Loucy (cell line): Measurements from ENCODE around the gene CYP46A1.

Experiments
- H2AFZ ChIP-seq: fragments of 200-600 bp; sonication (generic); 2 replicates; pipeline ENCODE4 v1.6.0; 2016; ENCODE audit warnings: antibody characterized with exemption, mild to moderate bottlenecking, low read length, moderate library complexity
- H3F3A ChIP-seq: fragments of 200-600 bp; 2 replicates; pipeline ENCODE4 v1.6.0; 2016; ENCODE audit warnings: antibody characterized with exemption, low read depth, mild to moderate bottlenecking
- H3K27me3 ChIP-seq: fragments of 200-600 bp; sonication (generic); 2 replicates; pipeline ENCODE4 v1.6.1; 2014; ENCODE audit warnings: low read length, mild to moderate bottlenecking; ENCODE audit not compliant: insufficient read depth, poor library complexity, severe bottlenecking
- H3K36me3 ChIP-seq: fragments of 200-600 bp; sonication (generic); 2 replicates; pipeline ENCODE4 v1.6.1; 2016; ENCODE audit warnings: low read length; ENCODE audit not compliant: insufficient read depth
- H3K4me1 ChIP-seq: fragments of 200-600 bp; sonication (generic); 2 replicates; pipeline ENCODE4 v1.5.1; 2014; ENCODE audit warnings: low read length, mild to moderate bottlenecking; ENCODE audit not compliant: insufficient read depth, poor library complexity, severe bottlenecking
- H3K4me2 ChIP-seq: fragments of 200-600 bp; sonication (generic); 2 replicates; pipeline ENCODE4 v1.6.0; 2014; ENCODE audit warnings: antibody characterized with exemption, low read length, low read depth, mild to moderate bottlenecking; ENCODE audit not compliant: poor library complexity, severe bottlenecking
- H3K4me3 ChIP-seq: fragments of 200-600 bp; sonication (generic); 2 replicates; pipeline ENCODE4 v1.5.1; 2014; ENCODE audit warnings: low read length, mild to moderate bottlenecking, mixed read lengths; ENCODE audit not compliant: poor library complexity, severe bottlenecking
- H3K79me2 ChIP-seq: fragments of 200-600 bp; sonication (generic); 2 replicates; pipeline ENCODE4 v1.6.1; 2014; ENCODE audit warnings: low read length; ENCODE audit not compliant: insufficient read depth
- H3K9ac ChIP-seq: fragments of 200-600 bp; sonication (generic); 2 replicates; pipeline ENCODE4 v1.6.0; 2014; ENCODE audit warnings: mild to moderate bottlenecking, low read depth, low read length, moderate library complexity; ENCODE audit not compliant: poor library complexity, severe bottlenecking
- H3K9me2 ChIP-seq: fragments of 200-600 bp; sonication (generic); replicated peaks from 2 replicates; pipeline ENCODE4 v1.6.1; 2016; ENCODE audit warnings: low read depth, low read length, mixed read lengths
- H3K9me3 ChIP-seq: fragments of 200-600 bp; sonication (generic); 2 replicates; pipeline ENCODE4 v1.6.1; 2014; ENCODE audit warnings: mild to moderate bottlenecking, antibody characterized with exemption, low read length, low read depth; ENCODE audit not compliant: insufficient read depth
- H4K20me1 ChIP-seq: fragments of 200-600 bp; sonication (generic); 2 replicates; pipeline ENCODE4 v1.6.0; 2014; ENCODE audit warnings: antibody characterized with exemption, low read length, mild to moderate bottlenecking; ENCODE audit not compliant: insufficient read depth, poor library complexity, severe bottlenecking
- EZH2phosphoT487 ChIP-seq: fragments of 200-600 bp; IDR thresholded peaks from 2 replicates; pipeline ENCODE4 v1.6.1; 2018; ENCODE audit warnings: antibody characterized with exemption, mild to moderate bottlenecking, moderate library complexity, borderline replicate concordance
- TF ChIP-seq, protein P1 (sequence below): fragments of 200-600 bp; sonication (generic); conservative IDR thresholded peaks from 2 replicates; pipeline ENCODE4 v1.5.1; 2014; ENCODE audit warnings: mild to moderate bottlenecking, antibody characterized with exemption, low read length

CYP46A1 gene

DNA sequence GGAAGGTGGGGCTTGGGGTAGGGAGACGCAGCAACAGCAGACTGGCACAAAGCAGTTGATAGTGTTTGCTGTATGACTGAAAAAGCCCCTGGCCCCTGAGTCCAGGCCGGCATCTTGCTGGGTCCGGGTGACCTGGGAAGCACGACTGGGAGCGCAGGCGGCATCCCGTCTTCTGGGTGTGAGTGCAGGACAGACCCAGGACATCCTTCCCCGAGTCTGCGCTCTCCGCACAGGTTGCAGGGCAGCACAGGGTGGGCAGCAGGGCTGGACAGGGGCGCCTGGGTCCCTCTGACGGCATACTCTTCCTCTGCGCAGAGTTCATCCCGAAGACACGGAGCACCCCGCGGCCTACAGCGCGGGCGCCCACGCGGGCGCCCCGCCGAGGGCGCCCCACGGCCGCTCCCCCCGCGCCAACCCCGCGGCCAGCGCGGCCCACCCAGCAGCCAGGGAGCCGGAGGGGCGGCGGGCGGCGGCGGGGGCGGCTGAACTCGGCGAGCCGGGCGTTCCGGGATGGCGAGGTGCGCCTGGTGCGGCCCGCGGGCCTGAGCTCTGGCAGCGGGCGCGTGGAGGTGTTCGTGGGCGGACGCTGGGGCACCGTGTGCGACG is 9.2 kb upstream of the CYP46A1 start:
- no peaks in the 10 kb centered on the region for H4K20me1 ChIP-seq
- no peaks in the 10 kb centered on the region for H3K79me2 ChIP-seq
- H3K4me2 ChIP-seq, result no peak overlapping the region
- no peaks in the 10 kb centered on the region for H3K9me2 ChIP-seq
- H3F3A ChIP-seq, result no peaks in the 10 kb centered on the region
- H3K4me1 ChIP-seq, result no peaks in the 10 kb centered on the region
- no peaks in the 10 kb centered on the region for H3K9me3 ChIP-seq
- no peak overlapping the region for H3K9ac ChIP-seq
- H3K36me3 ChIP-seq, result no peaks in the 10 kb centered on the region
- no peak overlapping the region for H2AFZ ChIP-seq
- TF ChIP-seq, protein P1, sequence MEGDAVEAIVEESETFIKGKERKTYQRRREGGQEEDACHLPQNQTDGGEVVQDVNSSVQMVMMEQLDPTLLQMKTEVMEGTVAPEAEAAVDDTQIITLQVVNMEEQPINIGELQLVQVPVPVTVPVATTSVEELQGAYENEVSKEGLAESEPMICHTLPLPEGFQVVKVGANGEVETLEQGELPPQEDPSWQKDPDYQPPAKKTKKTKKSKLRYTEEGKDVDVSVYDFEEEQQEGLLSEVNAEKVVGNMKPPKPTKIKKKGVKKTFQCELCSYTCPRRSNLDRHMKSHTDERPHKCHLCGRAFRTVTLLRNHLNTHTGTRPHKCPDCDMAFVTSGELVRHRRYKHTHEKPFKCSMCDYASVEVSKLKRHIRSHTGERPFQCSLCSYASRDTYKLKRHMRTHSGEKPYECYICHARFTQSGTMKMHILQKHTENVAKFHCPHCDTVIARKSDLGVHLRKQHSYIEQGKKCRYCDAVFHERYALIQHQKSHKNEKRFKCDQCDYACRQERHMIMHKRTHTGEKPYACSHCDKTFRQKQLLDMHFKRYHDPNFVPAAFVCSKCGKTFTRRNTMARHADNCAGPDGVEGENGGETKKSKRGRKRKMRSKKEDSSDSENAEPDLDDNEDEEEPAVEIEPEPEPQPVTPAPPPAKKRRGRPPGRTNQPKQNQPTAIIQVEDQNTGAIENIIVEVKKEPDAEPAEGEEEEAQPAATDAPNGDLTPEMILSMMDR, result no peak
- no peak for TF ChIP-seq EZH2phosphoT487
- H3K4me3 ChIP-seq, result no peak overlapping the region
- no peaks in the 10 kb centered on the region for H3K27me3 ChIP-seq

DNA sequence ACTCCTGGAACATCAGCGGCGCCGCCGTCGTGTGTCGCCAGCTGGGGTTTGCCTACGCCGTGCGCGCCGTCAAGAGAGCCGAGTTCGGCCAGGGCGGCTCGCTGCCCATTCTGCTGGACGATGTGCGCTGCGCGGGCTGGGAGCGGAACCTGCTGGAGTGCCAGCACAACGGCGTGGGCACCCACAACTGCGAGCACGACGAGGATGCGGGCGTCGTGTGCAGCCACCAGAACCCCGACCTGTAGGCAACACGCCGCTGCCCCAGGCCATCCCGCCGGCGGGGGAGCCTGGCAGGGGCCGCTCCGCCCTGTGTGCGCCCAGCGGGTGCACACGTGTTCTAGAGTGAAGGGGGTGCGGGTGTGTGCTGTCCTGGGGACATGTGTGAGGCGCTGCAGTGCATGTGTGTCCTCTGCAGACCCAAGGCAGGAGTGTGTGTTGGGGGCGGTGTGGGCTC is 8.7 kb upstream of the CYP46A1 start:
- Histone ChIP-seq H3K9me2 (no peaks in the 10 kb centered on the region), H3K4me2 (no peak overlapping the region), H3K36me3 (no peaks in the 10 kb centered on the region), H3K79me2 (no peaks in the 10 kb centered on the region), H3K4me1 (no peaks in the 10 kb centered on the region), H2AFZ (no peak overlapping the region), H3K9ac (no peak overlapping the region), H4K20me1 (no peaks in the 10 kb centered on the region), H3K9me3 (no peaks in the 10 kb centered on the region), H3K4me3 (no peak overlapping the region), H3K27me3 (no peaks in the 10 kb centered on the region), H3F3A (no peaks in the 10 kb centered on the region)
- no peak for TF ChIP-seq EZH2phosphoT487
- TF ChIP-seq, protein P1, result no peak

DNA sequence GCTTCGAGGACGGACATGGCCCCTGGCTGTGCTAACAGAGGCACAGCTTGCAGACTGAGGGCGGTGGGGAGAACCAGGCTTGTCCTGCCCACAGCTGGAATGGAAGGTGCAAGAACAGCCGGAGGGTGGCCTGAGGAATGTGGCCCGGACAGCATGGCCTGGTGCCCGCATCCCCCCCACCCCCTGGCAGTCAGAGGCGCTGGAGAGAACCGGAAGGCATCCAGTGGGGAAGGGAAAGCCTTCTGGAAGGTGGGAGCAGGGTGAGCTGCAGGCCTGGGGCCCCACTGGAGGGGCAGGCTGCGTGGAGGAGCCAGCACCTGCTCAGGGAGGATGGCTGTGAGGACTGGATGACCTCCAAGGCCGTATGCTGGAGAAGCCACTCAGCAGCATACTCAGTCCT is 8.1 kb upstream of the CYP46A1 start:
- Histone ChIP-seq H3K4me2 (no peak overlapping the region), H2AFZ (no peak overlapping the region), H3K36me3 (no peaks in the 10 kb centered on the region), H3K9ac (no peak overlapping the region), H3F3A (no peaks in the 10 kb centered on the region), H3K9me2 (no peaks in the 10 kb centered on the region), H3K4me1 (no peaks in the 10 kb centered on the region), H3K79me2 (no peaks in the 10 kb centered on the region), H4K20me1 (no peaks in the 10 kb centered on the region), H3K27me3 (no peaks in the 10 kb centered on the region), H3K9me3 (no peaks in the 10 kb centered on the region), H3K4me3 (no peak overlapping the region)
- TF ChIP-seq, protein P1, result no peak
- no peak for TF ChIP-seq EZH2phosphoT487
